AG10803 (cell line): ENCODE results near the gene WNT7B.

Source experiments
- DNase-seq: peaks from one replicate; pipeline ENCODE4 v3.0.0; 2010; ENCODE audit warnings: low read depth
- H3K4me3 ChIP-seq: 2 replicates; pipeline ENCODE4 v1.5.1; 2011; ENCODE audit warnings: mild to moderate bottlenecking, low read length, control low read depth
- TF ChIP-seq, protein P1 (sequence below): conservative IDR thresholded peaks from 2 replicates; pipeline ENCODE4 v1.5.1; 2011; ENCODE audit warnings: mild to moderate bottlenecking, low read length, control low read depth, inconsistent platforms

Gene WNT7B

DNA sequence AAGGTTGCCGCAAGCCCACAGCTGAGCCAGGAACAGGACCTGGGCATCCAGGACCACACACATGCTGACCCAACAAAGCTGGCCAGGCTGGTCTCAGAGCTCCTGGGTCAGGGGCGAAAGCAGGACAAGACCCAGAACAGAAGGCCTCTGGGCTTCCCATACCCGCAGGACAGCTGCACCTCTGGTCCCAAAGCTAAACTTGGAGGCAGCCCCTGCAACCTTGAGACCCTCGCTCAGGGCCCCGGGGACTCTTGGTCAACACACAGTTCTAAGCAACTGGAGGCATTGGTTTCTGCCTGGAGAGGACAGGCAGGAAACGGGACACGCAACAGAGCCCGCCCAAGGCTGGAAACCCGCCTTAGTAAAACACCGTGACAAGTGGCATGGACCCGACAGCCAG, 11.4 kb downstream of the WNT7B start:
- TF ChIP-seq, protein P1, sequence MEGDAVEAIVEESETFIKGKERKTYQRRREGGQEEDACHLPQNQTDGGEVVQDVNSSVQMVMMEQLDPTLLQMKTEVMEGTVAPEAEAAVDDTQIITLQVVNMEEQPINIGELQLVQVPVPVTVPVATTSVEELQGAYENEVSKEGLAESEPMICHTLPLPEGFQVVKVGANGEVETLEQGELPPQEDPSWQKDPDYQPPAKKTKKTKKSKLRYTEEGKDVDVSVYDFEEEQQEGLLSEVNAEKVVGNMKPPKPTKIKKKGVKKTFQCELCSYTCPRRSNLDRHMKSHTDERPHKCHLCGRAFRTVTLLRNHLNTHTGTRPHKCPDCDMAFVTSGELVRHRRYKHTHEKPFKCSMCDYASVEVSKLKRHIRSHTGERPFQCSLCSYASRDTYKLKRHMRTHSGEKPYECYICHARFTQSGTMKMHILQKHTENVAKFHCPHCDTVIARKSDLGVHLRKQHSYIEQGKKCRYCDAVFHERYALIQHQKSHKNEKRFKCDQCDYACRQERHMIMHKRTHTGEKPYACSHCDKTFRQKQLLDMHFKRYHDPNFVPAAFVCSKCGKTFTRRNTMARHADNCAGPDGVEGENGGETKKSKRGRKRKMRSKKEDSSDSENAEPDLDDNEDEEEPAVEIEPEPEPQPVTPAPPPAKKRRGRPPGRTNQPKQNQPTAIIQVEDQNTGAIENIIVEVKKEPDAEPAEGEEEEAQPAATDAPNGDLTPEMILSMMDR, result no peak
- DNase-seq, result no peak
- H3K4me3 ChIP-seq, result no peak overlapping the region

DNA sequence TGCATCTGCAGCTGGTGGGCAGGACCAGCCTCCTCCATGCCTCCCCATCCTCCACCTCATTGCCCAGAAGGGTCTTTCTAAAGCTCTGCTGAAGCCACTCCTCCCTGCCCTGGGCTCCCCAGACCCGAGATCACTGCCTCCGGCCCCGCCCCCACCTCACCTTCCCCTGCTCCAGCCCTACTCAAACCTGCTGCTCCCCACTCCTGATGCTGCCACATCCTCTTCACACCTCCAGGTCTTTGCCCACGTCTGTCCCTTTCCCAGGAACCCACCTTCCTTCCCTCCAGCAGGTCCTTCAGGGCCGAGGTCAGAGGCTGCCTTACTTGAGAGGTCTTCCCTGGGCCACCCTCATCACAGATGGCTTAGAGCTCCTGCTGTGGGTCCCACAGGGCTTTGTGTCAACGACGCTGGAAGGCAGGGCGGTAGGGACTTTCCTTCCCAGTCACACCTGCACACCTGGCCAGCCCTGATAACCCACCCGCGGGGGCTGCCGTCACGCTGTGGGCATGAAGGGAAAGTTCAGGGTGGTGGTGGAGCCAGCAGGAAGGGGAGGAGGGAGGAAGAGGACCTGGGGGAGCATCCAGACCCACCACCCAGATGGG, 11.9 kb downstream of the WNT7B start:
- no peak for DNase-seq
- TF ChIP-seq, protein P1, result no peak
- H3K4me3 ChIP-seq, result no peak overlapping the region

DNA sequence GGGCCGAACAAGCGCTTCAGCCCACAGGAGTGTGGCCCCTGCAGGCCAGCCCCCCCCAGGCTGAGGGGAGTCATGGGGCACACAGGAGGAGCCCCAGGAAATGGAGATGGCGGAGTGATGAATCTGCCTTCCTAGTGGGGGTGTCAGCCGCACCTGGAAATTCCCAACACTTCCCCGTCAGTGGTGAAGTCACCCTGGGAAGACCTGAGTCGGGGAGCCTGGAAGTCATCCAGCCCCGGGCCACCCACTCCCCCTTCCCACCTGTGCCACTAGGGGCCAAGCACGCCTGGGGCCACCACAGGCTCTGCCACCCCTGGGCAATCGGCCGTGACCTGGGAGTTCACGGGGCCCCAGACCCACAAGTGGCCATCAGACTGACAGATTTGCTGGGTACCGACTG, 12.6 kb downstream of the WNT7B start:
- no peak overlapping the region for H3K4me3 ChIP-seq
- no peak for DNase-seq
- TF ChIP-seq, protein P1, result no peak

DNA sequence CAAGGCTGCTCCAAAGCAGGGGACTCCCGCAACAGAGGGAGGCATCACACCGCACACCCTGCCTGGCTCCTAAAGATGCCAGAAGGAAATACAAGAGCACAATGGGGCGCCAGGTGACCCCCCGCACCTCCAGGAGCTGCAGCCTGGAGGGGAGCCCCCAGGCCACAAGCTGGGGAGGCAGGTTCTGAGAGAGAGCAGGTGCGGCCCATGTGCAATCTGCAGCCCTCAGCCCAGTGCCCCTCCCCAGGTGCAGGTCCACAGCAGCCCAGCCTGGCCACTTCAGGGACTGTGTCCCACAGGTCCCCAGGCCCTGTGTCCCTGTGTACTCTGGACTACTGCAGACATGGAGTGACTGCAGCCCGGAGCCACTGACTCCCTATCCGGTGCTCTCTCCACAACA, 13.1 kb downstream of the WNT7B start:
- DNase-seq, result no peak
- H3K4me3 ChIP-seq, result no peak overlapping the region
- TF ChIP-seq, protein P1, result no peak

DNA sequence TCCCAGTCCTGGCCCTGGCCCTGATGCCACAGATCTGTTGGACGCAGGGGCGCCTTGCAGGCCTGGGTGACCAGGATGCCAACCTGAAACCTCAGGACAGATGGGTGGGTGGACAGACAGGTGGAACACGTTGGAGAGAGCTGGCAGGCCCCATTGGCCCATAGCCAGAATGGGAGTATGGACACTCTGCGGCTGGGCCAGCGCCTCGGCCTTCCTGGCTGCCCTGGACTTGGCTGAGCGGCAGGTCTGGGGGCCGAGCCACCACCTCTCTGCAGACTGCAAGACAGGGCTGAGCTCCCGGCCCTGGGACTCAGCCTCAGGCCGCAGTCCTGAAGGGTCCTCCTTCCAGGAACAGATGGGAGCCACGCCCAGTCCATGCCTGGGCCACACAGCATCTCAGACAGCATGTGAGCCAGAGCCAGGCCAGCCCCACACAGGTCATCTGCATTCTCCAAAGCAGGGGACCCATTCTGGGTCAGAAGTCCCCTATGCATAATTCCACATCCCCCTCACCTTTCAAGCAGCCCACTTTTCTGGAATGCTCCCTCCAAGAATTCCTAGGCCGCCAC, 14.1 kb downstream of the WNT7B start:
- no peak for DNase-seq
- TF ChIP-seq, protein P1, result no peak
- H3K4me3 ChIP-seq, result no peak overlapping the region

DNA sequence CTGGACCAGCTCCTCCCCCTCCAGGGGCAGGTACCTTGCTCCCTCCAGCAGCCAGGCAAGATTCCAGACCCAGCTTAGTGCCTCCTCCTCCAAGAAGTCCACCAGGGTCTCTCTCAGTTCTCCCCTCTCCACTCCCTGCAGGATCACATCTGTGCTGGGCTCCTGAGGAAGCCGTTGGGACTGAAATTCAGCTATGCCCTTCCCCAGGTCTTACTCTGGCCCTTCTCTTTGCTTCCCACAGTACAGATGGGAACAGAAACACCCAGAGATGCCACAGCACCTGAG, 14.6 kb downstream of the WNT7B start:
- H3K4me3 ChIP-seq, result no peak overlapping the region
- TF ChIP-seq, protein P1, result no peak
- DNase-seq, result no peak

DNA sequence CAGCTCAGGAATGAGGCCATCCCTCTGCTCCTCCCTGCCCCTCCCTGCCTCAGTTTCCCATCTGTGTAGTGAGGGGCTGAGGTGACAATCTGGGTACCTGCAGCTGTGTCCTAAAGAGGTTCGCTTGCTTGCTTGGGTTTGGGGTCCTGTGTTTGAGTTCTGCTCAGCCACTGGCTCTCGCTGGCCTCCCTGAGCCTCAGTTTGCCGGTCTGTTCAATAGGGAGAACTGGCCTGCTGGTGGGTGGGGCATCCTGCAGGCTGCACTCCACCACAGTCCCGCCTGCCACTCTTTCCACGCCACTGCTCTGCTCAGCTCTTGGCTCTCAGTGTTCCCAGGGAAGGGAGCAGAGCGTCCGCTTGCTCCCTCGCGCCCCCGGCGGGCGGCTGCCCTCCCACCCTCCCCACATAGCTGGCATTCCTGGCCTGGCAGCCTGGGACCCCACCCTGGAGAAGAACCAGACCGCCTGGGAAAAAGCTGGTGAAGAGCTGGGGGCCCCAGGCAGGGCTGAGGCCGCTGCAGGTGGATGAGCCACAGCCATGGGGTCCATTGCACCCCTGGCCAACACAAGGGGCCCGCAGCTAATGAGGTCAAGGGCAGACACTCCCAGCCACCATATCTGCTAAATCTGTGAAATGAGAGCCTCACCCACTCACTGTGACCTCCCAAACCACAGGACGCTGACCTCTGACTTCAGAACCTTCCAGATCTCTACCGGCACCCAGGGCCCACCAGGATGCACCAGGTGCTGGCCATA, 15.1 kb downstream of the WNT7B start:
- DNase-seq, result no peak
- no peak overlapping the region for H3K4me3 ChIP-seq
- TF ChIP-seq, protein P1, result no peak
